CD4-positive, alpha-beta T cell treated with Interleukin-15 for 1 hour (primary cell): ENCODE results near the gene NOTCH3.

Experiments used
- DNase-seq: peaks from one replicate; pipeline ENCODE4 v3.0.0-alpha.2; 2020

The NOTCH3 gene

GRCh38 chr19:15122331-15123030, 78.3 kb downstream of the NOTCH3 start:
- DNase-seq: no peak

GRCh38 chr19:15120135-15121026, 80.4 kb downstream of the NOTCH3 start:
- no peak for DNase-seq

- no peak for DNase-seq
Observed at GRCh38 chr19:15118789-15119494, 81.9 kb downstream of the NOTCH3 start.

- DNase-seq: no peak
Observed at GRCh38 chr19:15118248-15118647, 82.5 kb downstream of the NOTCH3 start.

- no peak for DNase-seq
Observed at GRCh38 chr19:15116856-15117255, 83.9 kb downstream of the NOTCH3 start.

- no peak for DNase-seq
Observed at GRCh38 chr19:15115762-15116615, 84.8 kb downstream of the NOTCH3 start.

- no peak for DNase-seq
Observed at GRCh38 chr19:15115080-15115479, 85.7 kb downstream of the NOTCH3 start.

- DNase-seq: no peak
Observed at GRCh38 chr19:15114153-15114540, 86.6 kb downstream of the NOTCH3 start.

GRCh38 chr19:15113245-15114152, 87.3 kb downstream of the NOTCH3 start:
- no peak for DNase-seq

GRCh38 chr19:15112385-15112784, 88.4 kb downstream of the NOTCH3 start:
- DNase-seq: no peak

GRCh38 chr19:15111758-15112157, 89.0 kb downstream of the NOTCH3 start:
- DNase-seq: no peak

GRCh38 chr19:15110418-15110815, 90.4 kb downstream of the NOTCH3 start:
- no peak for DNase-seq

GRCh38 chr19:15109768-15110417, 90.9 kb downstream of the NOTCH3 start:
- no peak for DNase-seq
